IgD-negative memory B cell (primary cell): ENCODE data around the gene RPL22. TPM values are rescaled to one million over a fixed set of nuclear protein-coding genes. Genes with fewer than 3 reads are reported as not detected.
A peak's percentile ranks its signal among the peaks of the same experiment; 100 is the strongest.

ENCODE experiments used
- H3K27ac Mint-ChIP-seq, 3 donors: one replicate each; pipeline ENCODE4 v1.8.0; 2020 to 2022; ENCODE audit warnings: mild to moderate bottlenecking in 3 of 3, mixed read lengths in 3 of 3, moderate library complexity in 1 of 3
- H3K27me3 Mint-ChIP-seq: one replicate; pipeline ENCODE4 v1.8.0; 2021; ENCODE audit warnings: mixed read lengths
- H3K36me3 Mint-ChIP-seq: one replicate; pipeline ENCODE4 v1.8.0; 2020; ENCODE audit warnings: mild to moderate bottlenecking, mixed read lengths
- H3K4me1 Mint-ChIP-seq, 3 donors: one replicate each; pipeline ENCODE4 v1.8.0; 2020 to 2022; ENCODE audit warnings: mixed read lengths in 3 of 3, mild to moderate bottlenecking in 1 of 3
- H3K4me3 Mint-ChIP-seq, 4 donors: one replicate each; pipeline ENCODE4 v1.8.0; 2020 to 2022; ENCODE audit warnings: mild to moderate bottlenecking in 4 of 4, mixed read lengths in 4 of 4, moderate library complexity in 3 of 4
- H3K9me3 Mint-ChIP-seq, 3 donors: one replicate each; pipeline ENCODE4 v1.8.0; 2020 to 2021; ENCODE audit warnings: mixed read lengths in 3 of 3, mild to moderate bottlenecking in 1 of 3
- polyA plus RNA-seq: library from polyadenylated mRNA; unstranded; fragments of 300-500 nt; fragmentation: Illumina TruSeq; gene quantifications from one replicate; pipeline ENCODE4 v1.2.3, GENCODE V29; 2021

The RPL22 gene
- polyA plus RNA-seq, 1 donor from 2014 or later, result 302 TPM

- peaks cover 13% of the 10 kb centered on the region for H3K27me3 Mint-ChIP-seq
- H3K9me3 Mint-ChIP-seq, result peaks cover 0 to 2% (median 0%) of the 10 kb centered on the region in 3 donors
- H3K4me1 Mint-ChIP-seq, result peaks cover 0 to 2% (median 2%) of the 10 kb centered on the region in 3 donors
- H3K4me3 Mint-ChIP-seq, result peak overlapping the region in 2 of 4 donors; percentile 63 to 85
- H3K36me3 Mint-ChIP-seq, result no peaks in the 10 kb centered on the region
- H3K27ac Mint-ChIP-seq, result no peak overlapping the region
Measured at GRCh38 chr1:6148497-6149241, 50.7 kb downstream of the RPL22 start.

GRCh38 chr1:6145864-6146410 lies 53.5 kb downstream of the RPL22 start:
- H3K4me1 Mint-ChIP-seq, result peaks cover 0 to 2% (median 2%) of the 10 kb centered on the region in 3 donors
- H3K27me3 Mint-ChIP-seq, result peaks cover 16% of the 10 kb centered on the region
- H3K4me3 Mint-ChIP-seq, result no peak overlapping the region
- H3K9me3 Mint-ChIP-seq, result peaks cover 0 to 2% (median 0%) of the 10 kb centered on the region in 3 donors
- no peak overlapping the region for H3K27ac Mint-ChIP-seq
- H3K36me3 Mint-ChIP-seq, result no peaks in the 10 kb centered on the region

GRCh38 chr1:6145396-6145750 lies 54.0 kb downstream of the RPL22 start:
- Mint-ChIP-seq H3K4me1 (peaks cover 0 to 2% (median 2%) of the 10 kb centered on the region in 3 donors), H3K36me3 (no peaks in the 10 kb centered on the region)

GRCh38 chr1:6144647-6145395 lies 54.6 kb downstream of the RPL22 start:
- Mint-ChIP-seq H3K27me3 (peaks cover 18% of the 10 kb centered on the region), H3K36me3 (no peaks in the 10 kb centered on the region), H3K27ac (no peak overlapping the region), H3K4me1 (peaks cover 0 to 2% (median 2%) of the 10 kb centered on the region in 3 donors), H3K9me3 (peaks cover 0 to 2% (median 0%) of the 10 kb centered on the region in 3 donors), H3K4me3 (no peak overlapping the region)

More at GRCh38 chr1:6145396-6145750, 54.0 kb downstream of the RPL22 start:
- no peak overlapping the region for H3K4me3 Mint-ChIP-seq
- H3K27ac Mint-ChIP-seq, result no peak overlapping the region
- H3K27me3 Mint-ChIP-seq, result peaks cover 16% of the 10 kb centered on the region
- peaks cover 0 to 2% (median 0%) of the 10 kb centered on the region in 3 donors for H3K9me3 Mint-ChIP-seq

GRCh38 chr1:6144175-6144574 lies 55.2 kb downstream of the RPL22 start:
- Mint-ChIP-seq H3K4me3 (no peak overlapping the region), H3K9me3 (peaks cover 0 to 2% (median 0%) of the 10 kb centered on the region in 3 donors), H3K27ac (peak overlapping the region in 1 of 3 donors; percentile 43), H3K36me3 (no peaks in the 10 kb centered on the region), H3K4me1 (peaks cover 0 to 2% (median 2%) of the 10 kb centered on the region in 3 donors), H3K27me3 (peaks cover 18% of the 10 kb centered on the region)

GRCh38 chr1:6143395-6143794 lies 56.0 kb downstream of the RPL22 start:
- no peak overlapping the region for H3K4me3 Mint-ChIP-seq
- H3K27me3 Mint-ChIP-seq, result peaks cover 16% of the 10 kb centered on the region
- no peak overlapping the region for H3K27ac Mint-ChIP-seq
- H3K9me3 Mint-ChIP-seq, result peaks cover 0 to under 1% (median 0%) of the 10 kb centered on the region in 3 donors
- peaks cover 0 to 2% (median 1%) of the 10 kb centered on the region in 3 donors for H3K4me1 Mint-ChIP-seq
- H3K36me3 Mint-ChIP-seq, result no peaks in the 10 kb centered on the region

- Mint-ChIP-seq H3K36me3 (no peaks in the 10 kb centered on the region), H3K4me3 (no peak overlapping the region), H3K27me3 (peaks cover 11% of the 10 kb centered on the region), H3K4me1 (no peaks in the 10 kb centered on the region), H3K27ac (no peak overlapping the region), H3K9me3 (no peaks in the 10 kb centered on the region)
Measured at GRCh38 chr1:6142734-6143133, 56.7 kb downstream of the RPL22 start.

- H3K27ac Mint-ChIP-seq, result no peak overlapping the region
- H3K27me3 Mint-ChIP-seq, result peaks cover 14% of the 10 kb centered on the region
- H3K4me1 Mint-ChIP-seq, result no peaks in the 10 kb centered on the region
- no peaks in the 10 kb centered on the region for H3K36me3 Mint-ChIP-seq
- H3K9me3 Mint-ChIP-seq, result no peaks in the 10 kb centered on the region
- no peak overlapping the region for H3K4me3 Mint-ChIP-seq
Measured at GRCh38 chr1:6142036-6142621, 57.3 kb downstream of the RPL22 start.

GRCh38 chr1:6141592-6141991 lies 57.8 kb downstream of the RPL22 start:
- Mint-ChIP-seq H3K27me3 (peaks cover 13% of the 10 kb centered on the region), H3K36me3 (no peaks in the 10 kb centered on the region), H3K4me1 (no peaks in the 10 kb centered on the region), H3K4me3 (no peak overlapping the region), H3K27ac (no peak overlapping the region), H3K9me3 (no peaks in the 10 kb centered on the region)

GRCh38 chr1:6140413-6140812 lies 59.0 kb downstream of the RPL22 start:
- Mint-ChIP-seq H3K4me3 (no peak overlapping the region), H3K4me1 (no peaks in the 10 kb centered on the region), H3K9me3 (no peaks in the 10 kb centered on the region), H3K36me3 (no peaks in the 10 kb centered on the region), H3K27ac (no peak overlapping the region), H3K27me3 (peaks cover 10% of the 10 kb centered on the region)

- H3K4me3 Mint-ChIP-seq, result no peak overlapping the region
- H3K36me3 Mint-ChIP-seq, result no peaks in the 10 kb centered on the region
- H3K9me3 Mint-ChIP-seq, result peaks cover 0 to under 1% (median 0%) of the 10 kb centered on the region in 3 donors
Measured at GRCh38 chr1:6137758-6138157, 61.6 kb downstream of the RPL22 start.

GRCh38 chr1:6136516-6137220 lies 62.7 kb downstream of the RPL22 start:
- peaks cover 0 to 3% (median 0%) of the 10 kb centered on the region in 3 donors for H3K4me1 Mint-ChIP-seq
- no peaks in the 10 kb centered on the region for H3K36me3 Mint-ChIP-seq
- H3K27ac Mint-ChIP-seq, result no peak overlapping the region
- peaks cover 5 to 8% (median 8%) of the 10 kb centered on the region in 3 donors for H3K9me3 Mint-ChIP-seq
- no peak overlapping the region for H3K4me3 Mint-ChIP-seq
- peaks cover 6% of the 10 kb centered on the region for H3K27me3 Mint-ChIP-seq

More at GRCh38 chr1:6137758-6138157, 61.6 kb downstream of the RPL22 start:
- peaks cover 9% of the 10 kb centered on the region for H3K27me3 Mint-ChIP-seq
- no peaks in the 10 kb centered on the region for H3K4me1 Mint-ChIP-seq
- no peak overlapping the region for H3K27ac Mint-ChIP-seq
